Measurements from ENCODE around the gene GSTCD. TPM values are rescaled to one million over a fixed set of nuclear protein-coding genes. Genes with fewer than 3 reads are reported as not detected.

GSTCD gene
- 9.1 TPM for total RNA-seq

- Histone ChIP-seq H3K4me3 (peak within 1 kb of the TSS; percentile 92 to 93), H3K27me3 (no peaks in the 10 kb centered on the region), H3K36me3 (no peaks in the 10 kb centered on the region), H3K9me3 (no peaks in the 10 kb centered on the region), H3K4me1 (peaks cover 18% of the 10 kb centered on the region), H3K27ac (peak within 1 kb of the TSS; percentile 79)
- intact Hi-C loops (cut with DNase I) = no loop called here
- peak in 1 of 3 experiments; percentile 21 for TF ChIP-seq CTCF (IDR thresholded peaks at IDR 0.05)
- peak in 1 of 2 donors; percentile 21 for TF ChIP-seq POLR2A (IDR thresholded peaks at IDR 0.05)
- peak; percentile 81 to 84 for TF ChIP-seq POLR2AphosphoS5 (IDR thresholded peaks at IDR 0.05; ENCODE audit: insufficient read depth in 1 of 2, low read depth in 1 of 2)
- peak in 1 of 2 donors; percentile 91 for DNase-seq (ENCODE audit: extremely low spot score in 2 of 2)
Observed at GRCh38 chr4:105708181-105709080, at the start of gene GSTCD, which contains the start of gene INTS12. GSTCD (plus strand) TSS chr4:105708784; CDS start chr4:105717614, 8,830 bp downstream. INTS12 (minus strand) TSS chr4:105708689; CDS start chr4:105700005, 8,684 bp downstream.

GRCh38 chr4:105659190-105659589, 49.4 kb upstream of the GSTCD start:
- Histone ChIP-seq H3K27me3 (no peaks in the 10 kb centered on the region), H3K4me1 (no peaks in the 10 kb centered on the region), H3K27ac (no peak overlapping the region), H3K9me3 (no peaks in the 10 kb centered on the region), H3K4me3 (no peak overlapping the region), H3K36me3 (no peaks in the 10 kb centered on the region)
- no peak for DNase-seq (ENCODE audit: extremely low spot score in 2 of 2)
- TF ChIP-seq POLR2A (IDR thresholded peaks at IDR 0.05) (no peak), CTCF (IDR thresholded peaks at IDR 0.05) (no peak), POLR2AphosphoS5 (IDR thresholded peaks at IDR 0.05; ENCODE audit: insufficient read depth in 1 of 2, low read depth in 1 of 2) (no peak)
- intact Hi-C loops (cut with DNase I) = no loop called here

GRCh38 chr4:105661028-105661427, 47.6 kb upstream of the GSTCD start:
- H3K27me3 ChIP-seq = no peaks in the 10 kb centered on the region
- H3K27ac ChIP-seq = no peak overlapping the region
- no peaks in the 10 kb centered on the region for H3K36me3 ChIP-seq
- H3K4me1 ChIP-seq = no peaks in the 10 kb centered on the region
- no peak for TF ChIP-seq POLR2AphosphoS5 (IDR thresholded peaks at IDR 0.05; ENCODE audit: insufficient read depth in 1 of 2, low read depth in 1 of 2)
- TF ChIP-seq POLR2A (IDR thresholded peaks at IDR 0.05) = no peak
- TF ChIP-seq CTCF (IDR thresholded peaks at IDR 0.05) = no peak
- DNase-seq (ENCODE audit: extremely low spot score in 2 of 2) = no peak
- intact Hi-C loops (cut with DNase I) = no loop called here
- H3K4me3 ChIP-seq = no peak overlapping the region
- no peaks in the 10 kb centered on the region for H3K9me3 ChIP-seq

- H3K36me3 ChIP-seq = no peaks in the 10 kb centered on the region
- TF ChIP-seq POLR2AphosphoS5 (IDR thresholded peaks at IDR 0.05; ENCODE audit: insufficient read depth in 1 of 2, low read depth in 1 of 2) (no peak), POLR2A (IDR thresholded peaks at IDR 0.05) (no peak), CTCF (IDR thresholded peaks at IDR 0.05) (no peak)
- no peak overlapping the region for H3K27ac ChIP-seq
- no peaks in the 10 kb centered on the region for H3K9me3 ChIP-seq
- no peaks in the 10 kb centered on the region for H3K4me1 ChIP-seq
- no peak for DNase-seq (ENCODE audit: extremely low spot score in 2 of 2)
- intact Hi-C loops (cut with DNase I) = no loop called here
- H3K27me3 ChIP-seq = no peaks in the 10 kb centered on the region
- H3K4me3 ChIP-seq = no peak overlapping the region
Observed at GRCh38 chr4:105662935-105663675, 45.5 kb upstream of the GSTCD start.

All from vagina (tissue), 2 donors.